GM18858 (cell line): ENCODE results near the gene MRPL43.

Source experiments
- ATAC-seq: cut with Tn5 transposase; IDR thresholded peaks from one replicate; pipeline ENCODE4 v1.9.1; 2021; ENCODE audit not compliant: unreplicated experiment

Gene MRPL43

DNA sequence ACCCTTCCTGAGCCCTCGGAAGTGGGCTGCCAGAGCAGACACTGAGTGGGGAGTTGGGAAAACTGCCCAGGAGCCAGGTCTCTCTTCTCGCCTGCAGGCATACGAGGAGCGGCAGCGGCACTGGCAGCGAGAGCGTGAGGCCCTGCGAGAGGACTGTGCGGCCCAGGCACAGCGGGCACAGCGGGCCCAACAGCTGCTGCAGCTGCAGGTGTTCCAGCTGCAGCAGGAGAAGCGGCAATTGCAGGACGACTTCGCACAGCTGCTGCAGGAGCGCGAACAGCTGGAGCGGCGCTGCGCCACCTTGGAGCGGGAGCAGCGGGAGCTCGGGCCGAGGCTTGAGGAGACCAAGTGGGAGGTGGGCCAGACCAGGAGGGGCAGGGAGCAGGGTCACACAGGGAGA, 18.1 kb upstream of the MRPL43 start:
- no peak for ATAC-seq

DNA sequence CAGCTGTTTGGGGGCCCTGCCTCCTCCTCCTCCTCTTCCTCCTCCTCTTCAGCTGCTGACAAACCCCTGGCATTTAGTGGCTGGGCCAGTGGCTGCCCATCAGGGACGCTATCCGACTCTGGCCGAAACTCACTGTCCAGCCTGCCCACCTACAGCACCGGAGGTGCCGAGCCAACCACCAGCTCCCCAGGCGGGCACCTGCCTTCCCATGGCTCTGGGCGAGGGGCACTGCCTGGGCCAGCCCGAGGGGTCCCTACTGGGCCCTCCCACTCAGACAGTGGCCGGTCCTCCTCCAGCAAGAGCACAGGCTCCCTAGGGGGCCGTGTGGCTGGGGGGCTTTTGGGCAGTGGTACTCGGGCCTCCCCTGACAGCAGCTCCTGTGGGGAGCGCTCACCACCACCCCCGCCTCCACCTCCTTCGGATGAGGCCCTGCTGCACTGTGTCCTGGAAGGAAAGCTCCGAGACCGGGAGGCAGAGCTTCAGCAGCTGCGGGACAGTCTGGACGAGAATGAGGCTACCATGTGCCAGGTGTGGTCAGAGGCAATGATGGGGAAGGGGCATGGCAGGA, 16.4 kb upstream of the MRPL43 start:
- no peak for ATAC-seq

DNA sequence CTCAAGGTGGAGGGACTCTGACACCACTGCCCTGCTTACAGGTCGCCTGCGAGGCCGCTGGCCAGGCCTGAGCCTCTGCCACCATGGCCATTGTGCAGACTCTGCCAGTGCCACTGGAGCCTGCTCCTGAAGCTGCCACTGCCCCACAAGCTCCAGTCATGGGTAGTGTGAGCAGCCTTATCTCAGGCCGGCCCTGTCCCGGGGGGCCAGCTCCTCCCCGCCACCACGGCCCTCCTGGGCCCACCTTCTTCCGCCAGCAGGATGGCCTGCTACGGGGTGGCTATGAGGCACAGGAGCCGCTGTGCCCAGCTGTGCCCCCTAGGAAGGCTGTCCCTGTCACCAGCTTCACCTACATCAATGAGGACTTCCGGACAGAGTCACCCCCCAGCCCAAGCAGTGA, 15.2 kb upstream of the MRPL43 start:
- ATAC-seq: no peak

DNA sequence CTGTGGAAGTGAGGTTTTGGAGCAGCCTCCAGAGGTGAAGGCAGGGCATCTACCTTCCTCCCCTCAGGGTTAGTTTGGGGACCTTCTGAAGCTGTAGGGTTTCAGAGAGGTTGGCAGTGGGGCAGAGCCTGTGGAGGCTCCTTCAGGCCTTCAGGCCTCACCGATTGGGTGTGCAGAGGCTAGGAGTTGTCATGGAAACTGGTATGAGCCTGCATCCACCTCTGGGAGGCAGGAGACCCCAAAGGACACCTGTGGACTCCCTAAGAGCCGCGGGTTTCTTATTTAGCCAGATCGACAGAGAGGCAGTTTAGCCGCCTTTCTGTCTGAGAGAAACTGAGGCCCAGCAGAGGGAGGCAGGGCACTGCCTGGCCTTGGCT, 14.3 kb upstream of the MRPL43 start:
- no peak for ATAC-seq

DNA sequence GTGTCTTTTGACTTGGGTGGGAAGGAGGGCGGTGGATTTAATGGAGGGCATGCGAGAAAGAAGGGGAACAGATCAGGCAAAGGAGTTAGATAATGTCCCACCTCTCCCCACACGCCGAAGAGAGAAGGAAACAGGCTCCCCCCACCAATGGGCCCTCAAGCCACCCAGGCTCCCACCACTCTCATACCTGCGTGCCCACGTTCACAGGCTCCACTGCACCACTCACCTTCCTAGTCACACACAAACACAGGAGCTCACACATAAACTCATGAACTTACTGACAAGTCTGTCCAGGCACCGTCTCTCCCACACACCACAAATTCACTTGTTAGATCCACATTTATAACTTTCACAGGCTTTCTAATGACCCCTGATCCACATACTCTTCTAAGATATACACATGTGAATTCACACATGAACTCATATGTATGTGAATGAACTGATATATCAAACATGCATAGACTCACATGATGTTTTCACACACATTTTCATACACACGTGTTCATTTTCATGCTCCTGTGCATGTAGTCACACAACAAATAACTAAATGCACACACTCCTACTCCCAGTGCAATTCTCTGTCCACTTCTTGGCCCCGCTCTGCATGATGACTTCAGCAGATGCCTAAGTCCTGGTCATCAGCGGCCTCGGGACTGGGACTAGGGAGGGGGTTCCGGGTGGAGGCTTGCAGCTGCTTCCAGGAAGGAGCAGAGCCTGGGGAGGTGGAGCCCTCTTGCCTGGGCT, 13.8 kb upstream of the MRPL43 start:
- no peak for ATAC-seq

DNA sequence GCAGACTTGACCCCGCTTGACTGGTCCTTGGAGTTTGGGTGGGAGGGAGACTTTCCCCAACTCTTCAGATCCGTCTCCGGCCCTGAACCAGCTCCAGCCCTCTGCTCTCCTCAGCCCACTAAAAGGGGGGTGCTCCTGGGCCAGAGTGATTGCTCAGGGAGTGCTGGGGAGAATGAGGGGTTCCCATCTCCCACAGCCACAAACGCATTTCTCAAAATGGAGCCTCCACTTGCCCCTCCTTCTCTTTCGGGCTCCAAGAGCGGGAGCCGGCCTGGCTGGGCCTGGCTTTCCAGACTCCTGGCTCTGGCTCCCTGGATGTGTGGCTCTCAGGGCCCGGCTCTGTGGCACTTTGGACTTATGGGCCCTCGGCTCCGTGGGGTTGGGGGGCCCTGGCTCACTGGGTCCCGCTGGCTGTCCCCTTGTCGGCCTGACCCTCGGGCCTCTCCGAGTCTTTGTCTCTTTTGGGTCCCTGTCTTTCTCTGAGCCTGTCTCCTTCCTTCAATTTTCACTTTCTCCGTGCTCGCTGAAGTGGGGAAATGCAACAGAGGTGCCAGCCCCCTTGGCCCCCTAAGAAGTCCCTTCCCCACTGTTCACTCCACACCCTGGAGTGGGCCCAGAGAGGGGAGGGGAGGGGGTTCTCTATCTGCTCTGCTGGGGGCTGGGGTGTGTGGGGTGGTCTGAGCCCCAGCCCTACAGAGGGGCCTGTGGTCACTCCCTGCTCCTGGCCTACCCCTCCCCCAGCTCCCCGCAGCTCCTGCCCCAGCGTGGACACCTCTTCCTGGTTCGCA, 13.0 kb upstream of the MRPL43 start:
- no peak for ATAC-seq

DNA sequence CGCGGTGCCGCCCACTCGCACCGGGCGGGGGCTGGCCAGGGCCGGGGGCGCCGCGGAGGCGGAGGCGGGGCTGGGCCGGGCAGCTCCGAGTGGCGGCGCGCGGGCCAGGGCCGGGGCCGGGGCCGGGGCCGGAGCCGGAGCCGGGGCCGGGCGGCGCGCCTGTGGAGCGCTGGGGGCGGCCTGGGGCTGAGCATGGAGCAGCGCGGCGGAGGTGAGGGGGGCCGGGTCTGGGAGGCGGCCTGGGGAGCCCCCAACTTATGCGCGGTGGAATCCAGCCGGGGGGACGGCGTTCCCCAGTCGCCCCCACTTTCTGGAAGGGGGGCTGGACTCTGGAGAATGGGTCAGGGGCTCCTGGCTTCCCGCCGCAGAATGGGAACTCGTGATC, 12.4 kb upstream of the MRPL43 start, which contains the start of gene LZTS2:
LZTS2 (plus strand) TSS at position 67 of the 385 bp plus-strand sequence. CDS start 2,731 bp downstream, outside the sequence.
- ATAC-seq: no peak

DNA sequence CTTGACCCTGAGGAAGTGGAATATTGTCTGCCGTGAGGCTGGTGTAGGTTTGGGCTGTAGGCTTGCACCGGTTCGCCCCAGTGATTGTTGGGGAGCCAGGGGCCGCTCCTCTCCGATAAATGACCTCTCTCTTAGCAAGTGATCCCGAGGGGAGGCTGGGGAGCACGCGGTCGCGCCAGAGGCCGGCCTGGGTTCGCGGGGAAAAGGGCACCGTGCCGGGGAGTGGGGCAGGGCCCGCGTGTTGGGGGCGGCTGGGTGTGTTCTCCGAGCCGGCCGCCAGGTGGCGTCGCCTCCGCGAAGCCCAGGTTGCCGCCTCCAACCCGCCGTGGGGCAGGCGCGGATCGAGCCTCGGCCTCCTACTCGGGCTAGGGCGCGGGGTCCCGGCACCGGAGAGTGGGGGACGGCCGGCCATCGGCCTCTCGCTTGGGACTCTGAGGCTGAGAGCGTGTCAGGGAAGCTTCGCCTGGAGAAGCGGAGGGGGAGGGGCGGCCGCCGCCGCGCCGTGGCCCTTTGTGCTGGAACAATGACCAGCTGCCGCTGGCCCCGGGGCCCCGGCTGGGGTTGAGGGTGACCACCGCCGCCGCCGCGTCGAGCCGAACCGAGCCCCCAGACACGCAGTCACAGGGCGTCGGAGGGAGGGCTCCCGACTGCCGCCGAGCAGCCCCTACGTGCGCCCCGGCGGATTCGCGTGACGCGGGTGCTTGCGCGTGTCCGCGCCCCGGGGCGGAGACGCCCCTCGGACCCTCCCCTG, 11.9 kb upstream of the MRPL43 start:
- ATAC-seq: peak; percentile 32

DNA sequence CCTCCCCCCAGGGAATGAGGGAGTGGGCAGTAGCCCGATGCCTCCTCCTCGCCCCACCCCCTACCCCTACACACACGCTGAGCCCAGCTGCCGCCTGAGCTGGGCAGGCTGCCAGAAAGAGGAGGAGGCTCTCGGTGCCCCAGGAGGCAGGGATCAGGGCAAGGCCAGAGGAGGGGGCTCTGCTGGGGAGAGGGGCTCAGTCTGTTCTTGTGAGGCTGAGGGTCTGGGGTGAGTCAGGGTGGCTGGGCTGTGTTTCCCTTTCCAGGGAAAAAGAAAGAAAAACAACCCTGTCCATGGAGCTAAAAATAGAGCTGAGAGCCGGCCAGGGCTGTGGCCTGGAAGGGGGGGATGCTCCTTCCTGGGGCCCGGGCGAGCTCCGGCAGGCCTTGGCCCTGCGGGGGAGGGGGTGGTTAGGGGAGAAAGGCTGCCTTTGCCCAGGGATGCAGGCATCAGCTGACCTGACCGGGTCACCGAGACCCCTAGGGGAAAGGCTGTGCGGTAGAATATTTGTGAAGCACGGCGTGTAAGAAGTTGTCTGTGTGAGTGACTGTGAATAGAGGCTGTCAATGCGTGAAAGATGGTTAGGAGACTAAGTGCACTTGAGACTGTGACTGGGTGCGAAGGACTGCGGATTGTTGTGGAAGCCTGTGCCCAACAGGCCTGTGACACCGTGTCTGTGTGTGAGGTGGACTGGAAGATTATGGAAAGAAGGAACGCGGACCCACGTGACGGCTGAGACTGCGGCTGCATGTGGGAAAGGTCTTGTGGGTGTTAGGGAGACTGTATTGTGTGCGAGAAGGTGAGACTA, 11.1 kb upstream of the MRPL43 start:
- no peak for ATAC-seq

DNA sequence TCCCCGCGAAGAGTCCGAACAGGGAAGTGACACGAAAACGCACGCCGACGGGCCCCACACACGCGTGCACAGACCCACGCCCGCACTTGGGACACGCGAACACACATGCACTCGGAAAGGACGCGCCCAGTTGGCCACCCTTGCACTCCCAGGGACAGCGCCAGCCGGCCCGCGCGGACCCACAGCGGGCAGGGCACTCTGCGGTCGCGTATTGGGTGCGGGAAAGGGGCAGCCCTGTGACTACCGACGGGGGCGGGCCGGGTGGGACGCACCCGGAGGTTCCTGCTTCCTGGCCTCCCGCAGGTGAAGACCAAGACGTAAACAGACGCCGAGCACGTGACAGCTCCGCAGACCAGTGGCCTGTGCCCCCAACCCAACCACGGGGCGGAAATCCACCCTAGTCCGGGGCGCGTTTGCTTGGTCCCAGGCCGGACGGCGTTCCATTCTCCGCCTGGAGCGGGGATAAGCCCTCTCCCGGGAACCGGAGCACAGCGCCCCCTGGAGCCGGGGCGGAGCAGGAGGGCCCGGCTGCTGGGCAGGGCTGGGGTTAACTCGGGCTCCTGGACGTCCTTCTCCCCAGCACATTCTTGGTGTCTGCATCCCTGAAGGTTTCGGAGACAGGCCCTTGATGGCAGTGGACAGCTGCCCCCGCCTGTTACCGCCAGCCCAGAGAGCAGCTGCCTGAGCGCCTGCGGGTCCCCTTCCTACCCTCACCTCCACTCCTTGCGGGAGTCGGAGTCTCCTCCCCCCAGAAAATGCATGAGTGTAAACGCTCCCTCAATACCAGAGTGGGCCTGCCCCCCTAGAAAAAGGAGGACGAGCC, 10.3 kb upstream of the MRPL43 start:
- no peak for ATAC-seq

DNA sequence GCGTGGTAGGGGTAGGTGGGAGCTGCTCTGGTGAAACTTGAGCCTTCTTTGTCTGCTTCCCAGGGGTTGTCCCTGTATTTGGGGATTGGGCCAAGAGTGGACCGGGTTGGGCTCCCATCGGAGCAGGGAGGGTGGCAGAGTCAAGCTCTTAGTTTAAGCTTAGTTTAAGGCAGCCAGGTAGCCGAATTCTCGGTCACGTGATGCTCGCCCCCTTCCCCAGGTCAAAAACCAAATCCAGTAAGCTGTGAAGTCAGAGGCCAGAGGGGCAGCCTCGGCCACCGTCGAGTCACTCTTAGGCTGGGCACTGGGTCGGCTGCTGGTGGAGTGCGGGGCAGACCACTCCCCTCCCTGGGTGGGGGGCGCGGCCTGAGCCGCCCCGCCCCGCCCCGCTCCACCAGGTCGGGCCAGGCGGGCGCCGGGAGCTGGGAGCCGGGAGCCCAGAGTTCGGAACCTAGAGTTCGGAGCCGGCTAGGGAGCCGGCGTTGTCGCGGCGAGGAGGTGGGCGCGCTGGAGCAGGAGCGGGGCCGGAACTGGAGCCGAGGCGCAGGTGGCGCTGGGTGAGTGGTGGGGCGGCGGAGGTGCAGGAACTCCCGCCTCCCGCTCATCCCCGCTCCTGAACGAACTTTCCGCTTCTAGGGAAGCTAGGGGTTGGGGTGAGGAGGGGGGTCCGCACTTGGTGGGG, 9.5 kb upstream of the MRPL43 start:
- ATAC-seq: no peak

DNA sequence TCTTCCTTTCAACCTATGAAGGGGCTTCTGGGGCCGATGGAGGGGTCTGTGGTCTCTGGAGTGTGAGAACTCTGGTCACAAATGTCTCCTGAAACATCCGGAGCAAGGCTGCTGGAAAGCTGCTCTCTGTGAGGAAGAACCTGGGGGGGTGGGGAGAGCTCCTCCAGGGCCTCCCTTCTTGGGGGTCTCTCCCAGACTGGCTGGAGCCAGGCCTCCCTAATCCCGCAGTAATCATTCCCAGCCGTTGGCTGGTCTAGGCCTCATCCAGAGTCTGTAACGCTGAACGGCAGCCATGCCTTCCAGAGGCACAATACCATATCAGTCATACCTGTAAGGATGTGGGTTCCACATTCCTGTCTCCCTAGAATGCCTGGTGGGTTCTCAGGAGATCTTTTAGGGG, 7.9 kb upstream of the MRPL43 start:
- ATAC-seq: no peak

DNA sequence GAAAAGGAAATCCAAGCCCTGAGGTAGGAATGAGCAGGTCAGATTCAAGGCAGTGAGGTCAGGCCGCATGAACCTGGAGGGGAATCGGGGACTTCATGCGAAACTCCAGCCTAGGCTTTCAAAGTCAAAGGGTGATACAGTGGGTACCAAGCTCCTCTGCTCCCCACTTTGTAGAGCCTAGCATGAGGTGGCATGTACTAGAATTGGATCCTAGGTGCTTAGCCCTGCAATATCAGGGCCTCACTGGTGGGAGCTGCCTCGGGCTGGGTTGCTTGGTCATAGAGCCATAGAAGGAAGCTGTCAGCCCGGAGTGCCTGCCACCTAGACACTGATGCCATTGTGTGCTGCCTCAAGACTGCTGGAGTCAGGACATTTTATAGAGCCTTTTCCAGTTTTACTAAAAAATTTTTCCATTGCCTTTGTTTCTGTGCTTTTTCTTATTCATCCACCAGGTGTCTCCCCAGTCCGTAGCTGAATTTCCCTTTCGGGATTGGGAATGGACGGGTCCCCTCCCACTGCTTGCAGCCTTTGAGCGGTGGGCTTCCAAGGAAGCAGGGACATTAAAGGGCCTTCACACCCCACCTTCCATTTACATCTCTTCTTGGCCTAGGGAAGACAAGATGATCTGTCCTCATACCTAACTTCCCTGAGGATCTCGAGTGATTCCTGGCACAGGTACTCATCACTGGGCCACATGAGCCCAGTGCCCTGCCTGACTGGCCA, 6.8 kb upstream of the MRPL43 start:
- no peak for ATAC-seq

DNA sequence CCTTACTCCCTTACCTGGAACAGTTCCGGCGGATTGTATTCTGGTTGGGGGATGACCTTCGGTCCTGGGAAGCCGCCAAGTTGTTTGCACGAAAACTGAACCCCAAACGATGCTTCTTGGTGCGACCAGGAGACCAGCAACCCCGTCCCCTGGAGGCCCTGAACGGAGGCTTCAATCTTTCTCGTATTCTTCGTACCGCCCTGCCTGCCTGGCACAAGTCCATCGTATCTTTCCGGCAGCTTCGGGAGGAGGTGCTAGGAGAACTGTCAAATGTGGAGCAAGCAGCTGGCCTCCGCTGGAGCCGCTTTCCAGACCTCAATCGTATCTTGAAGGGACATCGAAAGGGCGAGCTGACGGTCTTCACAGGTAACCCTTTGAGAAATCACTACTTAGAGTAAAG, 1.8 kb upstream of the MRPL43 start:
- ATAC-seq: no peak

DNA sequence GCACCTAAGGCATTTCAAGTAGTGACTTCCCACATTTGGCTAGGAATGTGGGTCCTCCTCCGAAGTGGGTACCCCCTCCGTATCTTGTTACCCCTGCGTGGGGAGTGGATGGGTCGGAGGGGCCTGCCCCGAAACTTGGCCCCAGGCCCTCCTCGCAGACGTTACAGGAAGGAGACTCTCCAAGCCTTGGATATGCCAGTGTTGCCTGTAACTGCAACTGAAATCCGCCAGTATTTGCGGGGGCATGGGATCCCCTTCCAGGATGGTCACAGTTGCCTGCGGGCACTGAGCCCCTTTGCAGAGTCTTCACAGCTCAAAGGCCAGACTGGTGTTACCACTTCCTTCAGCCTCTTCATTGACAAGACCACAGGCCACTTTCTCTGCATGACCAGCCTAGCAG, 869 bp upstream of the MRPL43 start:
- no peak for ATAC-seq

DNA sequence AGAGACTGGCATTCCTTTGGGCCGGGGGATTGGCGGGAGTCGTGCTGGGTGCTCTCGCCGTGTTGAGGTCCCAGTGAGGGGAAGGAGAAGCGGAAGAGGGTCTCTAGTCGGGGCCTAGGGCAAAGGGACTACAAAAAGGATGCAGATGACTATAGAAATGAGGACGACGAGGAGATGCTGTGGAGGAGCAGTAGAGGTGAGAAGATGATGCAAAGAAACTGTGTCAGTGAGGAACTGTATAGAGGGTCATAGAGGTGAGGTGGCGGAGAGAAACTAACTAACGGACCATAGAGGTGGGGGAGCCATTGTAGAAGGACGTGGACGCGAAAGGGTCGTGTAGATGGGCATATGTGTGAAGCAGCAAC, 370 bp upstream of the MRPL43 start:
- ATAC-seq: no peak

DNA sequence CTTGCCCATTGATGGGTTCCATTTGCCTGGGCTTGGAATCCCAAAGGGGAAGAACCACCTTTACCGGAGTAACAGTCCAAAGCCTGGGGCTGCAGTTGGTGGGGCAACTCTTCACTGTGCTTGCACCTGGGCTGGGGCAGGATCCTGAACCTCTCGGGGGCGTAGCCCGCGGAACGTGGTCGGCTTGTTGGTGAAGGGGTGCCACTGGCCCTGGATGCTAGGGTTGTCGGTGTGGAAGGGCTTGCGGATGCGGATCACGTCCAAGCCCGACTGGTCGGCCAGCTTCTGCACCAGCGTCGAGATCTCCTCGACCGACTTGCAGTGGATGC, 710 bp downstream of the MRPL43 start:
- no peak for ATAC-seq

DNA sequence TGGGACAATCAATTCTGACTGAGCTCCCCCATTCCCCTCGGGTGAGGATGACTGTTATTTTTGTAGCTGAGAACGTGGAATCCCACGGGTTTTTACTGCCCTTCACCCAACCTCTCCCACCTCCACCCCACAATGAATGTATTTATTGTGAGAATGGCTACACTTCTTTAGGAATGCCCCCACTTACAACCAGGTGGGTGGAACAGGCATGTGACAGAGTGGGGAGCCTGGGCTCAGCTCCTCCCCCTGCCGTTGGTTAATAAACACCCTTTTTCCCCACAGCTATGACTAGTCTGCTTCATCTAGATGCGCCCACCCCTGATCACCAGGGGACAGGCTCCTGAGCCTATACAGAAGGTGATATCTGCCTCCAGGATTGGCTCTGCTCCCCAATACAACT, 2.0 kb downstream of the MRPL43 start:
- no peak for ATAC-seq

DNA sequence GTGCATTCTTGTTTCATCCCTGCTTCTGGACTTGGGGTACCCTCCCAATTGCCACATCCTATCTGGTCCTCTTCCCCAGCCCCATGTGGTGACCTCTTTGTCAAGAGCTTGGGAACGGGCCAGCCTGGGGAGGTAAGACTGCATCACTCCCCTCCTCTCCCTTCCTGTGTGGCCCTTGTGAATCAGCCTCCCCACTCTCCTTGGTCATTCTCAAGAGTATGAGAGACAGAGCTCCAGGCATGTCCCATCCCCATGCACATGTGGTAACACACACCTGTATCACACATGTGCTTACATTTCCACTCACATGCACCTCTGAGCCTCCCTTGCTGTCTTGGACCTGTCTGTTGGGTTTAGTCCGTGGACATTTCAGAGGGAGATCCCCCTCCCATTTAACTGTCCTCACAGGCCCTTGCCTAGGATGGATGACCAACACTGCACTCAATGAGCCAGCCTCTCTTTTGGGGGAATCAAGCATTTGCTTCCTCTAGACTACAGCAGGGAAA, 2.6 kb downstream of the MRPL43 start:
- ATAC-seq: no peak
